GM19240 (cell line): ENCODE measurements around the gene CD200.
"Not testable (repeated sequence)": the region's sequence is repeated elsewhere in the genome, so short reads cannot be mapped to it uniquely, and the experiment has no call there.

Experiments used
- DNase-seq: peaks from one replicate; pipeline ENCODE4 v3.0.0; 2011; ENCODE audit warnings: low spot score; ENCODE audit not compliant: insufficient read length

The CD200 gene

GRCh38 chr3:112390783-112391641, 58.1 kb downstream of the CD200 start:
- DNase-seq = no peak

DNA sequence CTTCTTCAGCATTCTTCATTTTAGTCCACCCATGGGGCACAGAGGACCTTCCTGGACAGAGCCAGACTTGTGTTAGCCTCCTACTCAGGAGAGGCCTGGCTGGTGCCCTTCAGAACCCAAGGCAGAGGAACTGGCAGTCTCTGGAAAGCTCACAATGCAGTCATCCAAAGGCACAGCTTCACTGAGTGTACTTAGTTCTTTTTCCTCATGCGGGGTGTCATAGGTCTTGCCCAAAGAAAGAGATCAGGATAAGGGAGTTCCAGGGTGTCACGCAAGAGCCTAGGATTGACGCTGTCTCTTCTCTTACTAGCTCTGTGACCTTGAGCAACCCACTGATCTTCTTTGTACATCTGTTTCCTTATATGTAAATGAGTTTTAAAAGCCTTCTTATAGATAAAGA, 58.7 kb downstream of the CD200 start:
- no peak for DNase-seq

DNA sequence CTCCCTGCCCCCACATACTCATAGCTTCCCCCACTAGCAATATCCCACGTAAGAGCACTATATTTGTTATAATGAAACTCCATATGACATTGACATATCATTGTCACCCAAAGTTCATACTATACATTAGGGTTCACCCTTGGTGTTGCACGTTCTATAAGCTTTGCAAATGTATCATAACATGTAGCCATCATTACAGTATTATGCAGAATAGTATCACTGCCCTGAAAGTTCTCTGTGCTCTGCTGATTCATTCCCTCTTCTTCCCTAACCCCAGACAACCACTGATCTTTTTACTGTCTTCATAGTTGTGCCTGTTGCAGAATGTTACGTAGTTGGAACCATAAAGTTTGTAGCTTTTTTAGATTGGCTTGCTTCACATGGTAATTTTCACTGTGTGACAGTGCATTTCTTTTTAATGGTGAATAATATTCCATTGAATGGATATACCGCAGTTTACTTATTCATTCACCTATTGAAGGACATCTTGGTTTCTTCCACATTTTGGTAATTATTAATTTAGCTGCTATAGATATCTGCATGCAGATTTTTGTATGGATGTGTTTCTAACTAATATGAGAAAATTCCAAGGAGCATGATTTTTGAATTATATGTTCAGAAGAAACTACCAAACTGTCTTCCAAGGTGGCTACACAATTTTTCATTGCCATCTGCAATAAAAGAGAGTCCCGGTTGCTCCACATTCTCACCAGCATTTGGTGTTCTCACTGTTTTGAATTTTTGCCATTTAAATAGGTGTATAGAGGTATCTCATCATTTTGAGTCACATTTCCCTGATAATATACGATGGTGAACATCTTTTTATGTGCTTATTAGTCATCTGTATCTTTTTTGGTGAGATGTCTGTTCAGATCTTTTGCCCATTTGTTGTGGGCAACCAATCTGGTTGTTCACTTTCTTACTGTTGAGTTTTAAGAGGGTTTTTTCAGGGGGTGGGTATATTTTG, 59.7 kb downstream of the CD200 start:
- no peak for DNase-seq

GRCh38 chr3:112393360-112393728, 60.4 kb downstream of the CD200 start:
- DNase-seq = no peak

DNA sequence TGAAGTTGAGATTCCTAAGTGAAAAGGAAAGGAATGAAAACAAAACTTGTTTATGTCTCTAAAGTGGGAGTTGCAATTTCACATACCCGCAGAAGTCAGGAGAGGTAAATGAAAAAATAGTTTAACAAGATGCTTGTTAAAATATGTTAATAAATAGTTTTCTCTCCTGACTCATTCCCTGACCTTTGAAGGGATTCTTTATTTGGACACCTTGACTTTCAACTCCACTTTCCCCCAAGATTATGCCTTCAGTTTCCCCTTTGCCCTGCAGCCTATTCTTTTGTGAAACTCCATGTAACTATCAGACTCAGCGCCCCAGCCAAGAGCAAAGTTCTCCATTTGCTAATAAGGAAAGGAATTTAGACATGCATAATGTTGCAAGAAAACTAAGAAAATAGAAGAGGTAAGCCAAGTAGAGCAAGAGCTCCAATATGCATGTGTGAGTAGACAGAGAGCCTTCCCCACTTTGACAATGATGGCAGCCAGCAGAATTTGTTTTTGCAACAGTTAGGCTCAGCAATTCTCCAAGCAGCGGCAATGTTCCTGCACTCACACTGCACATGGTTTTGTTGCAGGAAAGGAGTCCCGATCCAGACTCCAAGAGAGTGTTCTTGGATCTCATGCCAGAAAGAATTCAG, 61.2 kb downstream of the CD200 start:
- DNase-seq = no peak

GRCh38 chr3:112395181-112395895, 62.4 kb downstream of the CD200 start:
- DNase-seq = no peak

DNA sequence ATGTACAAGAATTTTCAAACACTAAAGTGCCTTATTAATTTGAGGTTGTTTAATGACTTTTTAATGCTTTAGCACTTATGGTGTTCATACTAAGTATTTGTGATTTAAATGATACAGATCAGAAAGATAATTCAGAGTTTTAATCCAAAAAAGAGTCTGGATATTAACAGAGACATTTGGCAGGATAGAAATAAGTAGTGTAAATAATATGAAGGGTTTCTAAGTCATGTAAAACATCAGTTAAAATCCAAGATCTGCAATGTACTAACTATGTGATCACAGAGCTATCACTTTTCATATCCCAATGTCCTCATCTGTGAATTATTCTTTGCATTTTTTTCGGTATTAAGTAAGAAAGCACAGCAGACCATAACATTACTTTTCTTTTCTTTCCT, 62.9 kb downstream of the CD200 start:
- no peak for DNase-seq

DNA sequence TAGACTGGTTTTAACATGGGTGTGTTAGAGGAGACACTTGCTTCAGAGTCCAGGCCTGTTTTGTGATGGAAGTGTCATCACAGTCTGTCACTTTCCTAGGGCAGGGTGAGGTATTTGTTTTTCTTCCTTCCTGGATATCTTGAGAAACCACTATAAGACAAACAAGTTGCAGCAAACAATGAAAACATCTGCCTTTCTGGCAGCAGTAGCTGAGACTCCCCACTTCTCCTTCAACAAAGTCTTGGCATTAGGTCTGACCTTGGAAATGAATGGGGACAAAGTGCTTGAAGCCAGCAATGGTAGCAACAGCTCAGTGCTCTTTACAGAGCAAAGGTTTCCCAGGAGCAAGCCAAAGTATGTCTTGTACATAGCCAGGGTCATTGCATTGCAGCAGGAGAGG, 64.6 kb downstream of the CD200 start:
- no peak for DNase-seq

- no peak for DNase-seq
These were observed 66.1 kb downstream of the CD200 start for GRCh38 chr3:112399064-112399463.

DNA sequence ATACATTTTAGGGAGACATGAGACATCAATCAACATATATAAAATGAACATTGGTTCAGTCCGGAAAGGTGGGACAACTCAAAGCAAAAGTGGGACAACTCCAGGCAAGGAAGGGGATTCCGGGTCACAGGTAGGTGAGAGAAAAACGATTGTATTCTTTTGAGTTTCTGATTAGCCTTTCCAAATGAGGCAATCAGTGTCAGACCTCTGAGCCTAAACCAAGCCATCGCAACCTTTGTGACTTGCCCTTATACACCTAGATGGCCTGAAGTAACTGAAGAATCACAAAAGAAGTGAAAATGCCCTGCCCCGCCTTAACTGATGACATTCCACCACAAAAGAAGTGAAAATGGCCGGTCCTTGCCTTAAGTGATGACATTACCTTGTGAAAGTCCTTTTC, 66.6 kb downstream of the CD200 start:
- DNase-seq = not testable (repeated sequence)

DNA sequence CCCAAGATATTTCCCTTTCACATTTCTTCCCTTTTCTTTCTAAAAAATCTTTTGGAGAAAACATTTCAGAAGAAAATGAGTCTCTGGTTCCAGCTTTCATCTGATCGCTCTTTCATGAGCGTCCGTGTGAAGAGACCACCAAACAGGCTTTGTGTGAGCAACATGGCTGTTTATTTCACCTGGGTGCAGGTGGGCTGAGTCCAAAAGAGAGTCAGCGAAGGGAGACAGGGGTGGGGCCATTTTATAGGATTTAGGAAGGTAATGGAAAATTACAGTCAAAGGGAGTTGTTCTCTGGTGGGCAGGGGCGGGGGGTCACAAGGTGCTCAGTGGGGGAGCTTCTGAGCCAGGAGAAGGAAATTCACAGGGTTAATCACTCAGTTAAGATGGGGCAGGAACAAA, 67.4 kb downstream of the CD200 start:
- DNase-seq = not testable (repeated sequence)

DNA sequence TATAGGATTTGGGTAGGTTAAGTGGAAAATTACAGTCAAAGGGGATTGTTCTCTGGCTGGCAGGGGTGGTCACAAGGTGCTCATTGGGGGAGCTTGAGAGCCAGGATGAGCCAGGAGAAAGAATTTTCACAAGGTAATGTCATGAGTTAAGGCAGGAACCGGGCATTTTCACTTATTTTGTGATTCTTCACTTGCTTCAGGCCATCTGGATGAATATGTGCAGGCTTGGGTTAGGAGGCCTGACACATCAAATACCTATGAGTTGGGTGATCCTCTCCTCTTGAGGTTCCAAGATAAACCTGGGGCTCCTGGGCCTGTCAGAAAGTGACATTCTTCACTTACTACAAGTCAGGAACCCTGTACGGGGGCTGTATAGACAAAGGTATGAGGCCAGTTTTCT, 68.7 kb downstream of the CD200 start:
- no peak for DNase-seq

DNA sequence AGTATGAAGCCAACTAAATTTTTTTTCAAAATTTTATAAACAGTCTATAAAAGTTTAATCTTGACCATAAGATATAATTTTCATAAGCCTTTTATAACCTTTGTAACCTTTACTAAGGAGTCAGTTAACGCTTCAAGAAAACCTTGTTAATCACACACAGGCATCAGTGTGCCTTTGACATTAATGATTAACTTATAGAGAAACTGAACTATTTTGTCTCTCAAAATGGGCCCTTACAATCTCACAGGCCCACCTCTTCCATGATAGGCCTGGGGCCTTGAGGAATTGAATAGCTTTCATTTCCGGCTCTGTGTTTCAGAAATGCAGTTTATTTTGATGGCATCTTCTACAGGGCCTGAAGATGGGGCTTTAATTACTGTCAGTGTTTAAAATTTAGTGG, 70.1 kb downstream of the CD200 start:
- no peak for DNase-seq

DNA sequence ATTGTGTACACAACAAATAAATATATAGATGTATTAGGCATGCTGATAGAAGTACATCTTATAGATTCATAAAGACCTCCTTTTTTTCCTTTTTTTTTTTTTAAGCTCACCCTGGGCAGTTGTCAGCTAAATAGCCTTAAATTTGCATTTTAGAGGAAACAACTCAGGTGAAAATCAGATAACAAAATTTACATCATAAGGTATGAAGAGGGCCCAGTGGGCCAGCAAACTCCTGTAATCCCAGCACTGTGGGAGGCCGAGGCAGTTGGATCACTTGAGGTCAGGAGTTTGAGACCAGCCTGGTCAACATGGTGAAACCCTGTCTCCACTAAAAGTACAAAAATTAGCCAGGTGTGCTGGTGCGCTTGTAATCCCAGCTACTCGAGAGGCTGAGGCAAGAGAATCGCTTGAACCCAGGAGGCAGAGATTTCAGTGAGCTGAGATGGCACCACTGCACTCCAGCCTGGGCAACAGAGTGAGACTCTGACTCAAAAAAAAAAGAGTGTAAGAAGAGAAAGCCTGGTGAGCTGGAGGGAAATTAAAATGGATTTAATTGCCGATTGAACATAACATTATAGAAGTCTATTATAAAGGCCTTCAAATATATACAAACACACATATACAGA, 72.1 kb downstream of the CD200 start:
- DNase-seq = not testable (repeated sequence)

DNA sequence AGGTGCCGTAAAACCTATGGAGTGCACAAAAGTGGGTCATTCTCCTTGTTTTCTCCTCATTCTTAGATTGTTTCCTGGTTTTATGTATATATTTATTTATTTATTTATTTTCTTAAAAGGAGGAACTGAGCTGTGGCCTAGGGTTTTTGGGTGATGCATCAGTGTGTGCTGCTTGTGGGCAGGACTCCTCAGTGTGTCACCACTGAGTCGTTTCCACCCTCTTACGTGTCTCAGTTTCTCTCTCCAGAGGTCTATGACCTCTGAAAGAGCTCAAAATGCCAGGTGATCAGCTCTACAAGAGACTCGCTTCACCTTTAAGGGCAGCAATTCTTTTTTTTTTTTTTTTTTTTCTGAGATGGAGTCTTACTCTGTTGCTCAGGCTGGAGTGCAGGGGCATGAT, 72.9 kb downstream of the CD200 start:
- no peak for DNase-seq

- no peak for DNase-seq
These were observed 74.4 kb downstream of the CD200 start for GRCh38 chr3:112407214-112407887.

DNA sequence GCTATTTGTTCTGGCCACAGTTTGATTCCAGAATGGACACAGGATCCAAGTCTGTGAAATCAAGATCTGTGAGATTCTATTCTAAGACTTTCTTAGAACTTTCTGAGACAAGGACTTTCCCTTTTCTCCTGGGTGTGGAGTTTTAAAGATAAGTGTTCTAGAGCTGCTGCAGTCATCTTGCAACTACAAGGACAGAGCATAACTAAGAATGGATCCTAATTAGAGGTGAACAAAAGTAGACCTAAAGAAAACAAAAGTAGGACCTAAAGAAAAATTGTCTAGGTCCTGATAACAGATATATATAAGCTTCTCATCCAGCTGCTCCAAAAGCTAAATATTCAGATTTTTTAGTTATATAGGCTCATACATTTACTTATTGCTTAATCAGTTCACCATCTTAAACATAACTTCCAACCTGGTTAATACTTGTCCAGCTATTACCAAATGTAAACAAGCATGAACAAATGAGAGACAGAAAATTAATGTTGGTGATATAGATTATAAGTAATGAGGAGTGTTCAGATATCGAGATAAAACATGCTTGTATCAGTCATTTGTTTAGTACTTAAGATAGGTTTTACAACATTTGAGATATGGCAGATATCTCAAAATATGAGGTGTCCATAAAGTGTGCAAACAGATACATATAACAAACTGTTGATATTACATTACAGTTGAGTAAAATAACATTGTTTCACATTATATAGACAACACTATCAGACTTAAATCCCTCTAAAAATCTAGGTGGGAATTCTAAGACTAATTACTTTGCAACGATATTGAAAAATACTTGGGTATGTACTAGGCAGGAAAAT, 75.1 kb downstream of the CD200 start:
- no peak for DNase-seq

DNA sequence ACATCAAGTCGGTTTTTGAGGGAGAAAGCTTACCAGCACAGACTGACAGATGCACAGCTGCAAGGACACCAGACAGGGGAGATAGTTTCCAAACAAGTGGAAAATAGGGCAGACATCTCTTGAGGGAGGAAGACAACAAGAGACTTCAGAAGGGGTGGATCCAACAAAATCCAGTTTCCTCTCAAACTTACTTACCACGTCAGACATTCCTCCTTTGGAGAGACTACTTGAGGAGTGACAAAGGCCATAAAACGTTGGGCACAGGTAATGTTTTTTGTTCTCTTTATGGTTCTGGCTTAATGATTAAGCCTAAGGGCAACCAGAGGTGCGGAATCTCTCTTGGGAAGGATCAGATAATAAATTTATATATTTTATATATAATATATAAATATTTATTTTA, 76.1 kb downstream of the CD200 start:
- no peak for DNase-seq

DNA sequence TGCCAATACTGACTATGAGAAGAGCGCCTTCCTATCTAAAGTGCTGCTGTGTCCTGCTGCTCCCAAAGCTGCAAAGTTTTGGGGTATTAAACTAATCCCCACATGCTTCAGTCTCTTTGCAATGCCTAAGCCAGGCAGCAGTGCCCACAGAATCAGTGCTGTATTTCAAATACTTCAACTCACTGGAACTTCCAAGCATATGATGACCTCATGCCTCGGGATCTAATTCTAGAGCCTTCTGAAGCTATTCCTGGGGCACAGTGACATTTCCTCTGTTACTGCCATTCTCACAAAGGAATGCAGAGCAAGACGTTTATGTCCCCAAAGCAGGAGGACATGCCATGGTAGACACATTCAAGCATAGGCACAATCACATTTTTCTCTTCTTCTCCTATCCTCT, 78.5 kb downstream of the CD200 start:
- no peak for DNase-seq
